NCI-H187 treated with DMSO at 0.1 percent for 48 hours (cell line): ENCODE measurements around the gene FMN2.

Source experiments
- DNase-seq: peaks from one replicate; lab custom pipeline; 2025; lab: John Stamatoyannopoulos, UW

The FMN2 gene

DNA sequence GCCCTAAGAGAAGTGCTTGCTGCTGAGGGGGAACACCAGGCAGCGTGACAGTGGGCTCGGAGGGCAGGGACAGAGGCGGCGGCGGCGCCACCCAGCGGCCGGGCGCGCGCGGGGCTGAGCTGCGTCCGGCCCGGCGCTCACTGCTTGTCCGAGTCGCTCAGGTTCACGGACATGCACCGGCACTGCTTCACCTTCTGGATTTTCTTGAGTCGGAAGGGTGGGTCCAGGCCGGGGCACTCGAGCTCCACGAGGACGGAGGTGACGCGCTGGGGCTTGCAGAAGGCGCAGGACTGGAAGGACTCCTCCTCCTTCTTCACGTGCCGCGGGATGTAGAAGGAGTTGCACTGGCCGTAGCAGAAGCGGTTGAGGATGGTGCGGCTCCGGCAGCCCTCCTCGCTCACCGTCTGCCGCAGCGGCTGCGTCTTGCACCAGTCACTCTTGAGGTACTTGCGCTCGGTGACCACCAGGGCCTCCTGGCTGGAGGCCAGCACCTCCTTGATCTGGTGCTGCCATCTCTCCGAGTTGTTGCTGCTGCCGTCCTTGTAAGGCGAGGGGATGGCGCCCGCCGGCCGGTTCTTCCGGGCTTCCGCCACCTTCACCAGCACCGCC is 401.3 kb downstream of the FMN2 start:
- DNase-seq = no peak

DNA sequence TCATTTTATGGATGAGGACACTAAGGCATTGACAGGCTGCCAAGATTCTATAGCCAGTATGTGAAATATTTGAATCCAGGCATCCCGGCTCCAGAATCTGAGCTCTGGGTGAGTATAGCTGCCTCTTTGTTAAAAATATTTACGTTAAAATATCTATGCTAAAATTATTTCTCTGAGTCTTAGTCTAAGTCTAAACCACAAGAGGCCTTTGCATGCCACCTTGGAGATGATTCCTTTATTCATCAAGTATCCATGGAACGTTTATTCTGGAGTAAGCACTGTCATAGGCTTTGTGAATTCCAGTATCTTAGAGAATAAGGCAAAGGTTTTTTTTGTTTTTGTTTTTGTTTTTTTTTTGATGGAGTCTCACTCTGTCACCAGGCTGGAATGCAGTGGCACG is 403.9 kb downstream of the FMN2 start:
- DNase-seq = no peak

GRCh38 chr1:240496356-240496755 is 404.7 kb downstream of the FMN2 start:
- DNase-seq = no peak

GRCh38 chr1:240496941-240497340 is 405.3 kb downstream of the FMN2 start:
- DNase-seq = no peak

DNA sequence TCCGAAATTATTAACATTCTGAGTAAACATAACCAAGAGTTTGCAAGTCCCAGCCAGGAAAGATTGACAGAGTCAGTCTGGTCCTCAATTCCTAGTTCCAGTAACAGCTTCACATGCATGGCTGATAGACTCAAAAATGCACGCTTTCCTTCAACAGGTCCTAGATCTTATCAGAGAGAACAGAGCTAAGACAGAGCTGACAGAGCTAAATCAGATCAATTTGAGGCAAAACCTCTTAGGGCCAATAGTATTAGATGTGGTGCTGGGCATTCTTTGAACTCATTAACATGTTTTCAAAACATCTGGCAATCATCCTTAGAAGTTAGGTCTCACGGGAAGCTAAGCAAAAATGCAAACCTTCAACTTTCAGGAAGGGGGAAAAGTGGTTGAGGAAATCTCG is 406.2 kb downstream of the FMN2 start:
- DNase-seq = no peak

DNA sequence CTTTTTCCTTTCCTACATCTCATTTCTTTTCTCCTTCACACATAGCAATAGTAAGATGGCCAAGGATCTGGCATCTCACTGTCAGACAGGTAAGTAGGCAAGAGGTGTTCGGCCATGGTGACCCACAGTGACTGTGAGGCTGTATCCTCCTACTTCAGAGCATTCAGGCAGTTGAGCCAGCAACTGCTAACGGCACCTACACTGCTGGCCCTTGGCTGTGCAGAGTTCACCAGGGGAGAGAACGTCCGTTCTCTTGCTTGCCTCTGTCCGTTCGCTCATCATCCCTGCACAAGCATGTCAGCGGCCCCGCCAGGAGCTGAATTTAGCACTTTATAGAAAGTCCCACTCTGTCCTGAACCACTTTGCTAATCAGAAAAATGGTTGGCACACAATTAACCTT is 406.7 kb downstream of the FMN2 start:
- DNase-seq = no peak

DNA sequence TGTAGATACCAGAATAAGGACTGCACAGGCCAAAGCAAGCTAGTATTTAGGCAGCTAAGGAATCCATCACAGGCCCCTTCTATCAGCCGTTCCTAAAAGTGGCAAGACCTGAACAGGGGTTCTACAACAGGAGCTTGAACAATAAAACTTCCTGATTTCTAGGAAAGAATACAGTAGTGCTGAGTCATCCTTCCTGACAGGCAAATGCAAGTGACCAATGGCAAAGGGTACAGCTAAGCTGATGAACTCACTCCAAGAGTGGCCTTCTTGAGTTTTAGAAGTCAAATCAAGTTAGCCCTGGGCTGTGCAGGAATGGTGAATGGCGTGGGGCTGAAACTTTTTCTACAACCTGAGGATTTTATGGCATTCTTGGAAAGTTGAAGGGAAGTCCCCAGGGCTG is 407.3 kb downstream of the FMN2 start:
- no peak for DNase-seq

DNA sequence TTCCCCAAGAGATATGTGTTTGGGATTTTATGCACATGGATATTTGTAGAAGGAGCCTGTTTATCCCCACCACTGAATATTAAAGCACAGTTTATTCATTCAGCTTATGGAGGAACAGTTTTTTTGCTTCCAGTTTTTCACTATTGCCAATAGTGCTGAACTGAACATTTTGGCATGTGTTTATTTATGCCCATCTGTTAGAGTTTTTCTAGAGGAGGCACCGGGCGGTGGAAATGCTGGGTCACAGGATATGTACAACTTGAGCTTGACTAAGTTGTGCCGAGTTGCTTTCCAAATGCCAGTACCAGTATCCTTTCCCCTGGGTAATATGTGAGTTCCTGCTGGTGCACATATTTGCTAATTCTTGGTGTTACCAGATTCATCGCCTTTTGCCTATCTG is 409.0 kb downstream of the FMN2 start:
- DNase-seq = no peak

GRCh38 chr1:240501115-240501514 is 409.4 kb downstream of the FMN2 start:
- no peak for DNase-seq

DNA sequence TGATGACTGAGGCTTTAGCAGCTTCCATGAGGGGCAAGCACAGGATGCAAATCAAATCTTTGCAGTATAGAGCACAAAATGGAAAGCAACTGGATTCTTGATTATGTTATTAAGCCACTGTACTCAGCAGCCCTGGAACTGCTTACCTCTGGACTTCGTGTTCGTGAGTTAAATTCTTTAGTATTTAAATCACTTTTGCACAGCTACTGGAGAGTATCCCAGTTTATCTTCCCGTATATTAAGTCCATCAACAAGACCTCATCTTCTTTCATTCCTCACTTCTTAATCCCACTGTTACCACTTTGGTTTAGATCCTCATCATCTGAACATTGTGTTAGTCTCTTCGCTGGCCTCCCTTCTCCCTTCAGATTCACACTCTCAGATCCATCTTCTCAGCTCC is 411.4 kb downstream of the FMN2 start:
- DNase-seq = no peak

DNA sequence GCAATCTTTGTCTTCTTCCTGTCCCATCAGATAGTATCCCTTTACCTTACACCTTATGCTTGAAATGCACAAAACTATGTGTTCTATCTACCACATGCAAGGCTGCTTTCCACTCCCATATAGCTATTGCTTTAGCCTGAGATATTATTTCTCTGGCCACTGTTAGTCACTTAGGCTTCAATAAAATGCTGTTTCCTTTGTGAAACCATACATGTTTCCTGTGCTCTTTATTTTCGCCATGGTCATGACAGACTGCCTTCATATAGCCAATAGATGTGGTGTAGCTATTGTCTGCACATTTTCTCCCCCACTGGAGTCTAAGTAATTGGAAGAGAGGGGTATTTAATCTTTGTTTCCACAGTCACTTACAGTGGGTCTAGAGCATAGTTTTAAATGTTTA is 411.9 kb downstream of the FMN2 start:
- DNase-seq = no peak

DNA sequence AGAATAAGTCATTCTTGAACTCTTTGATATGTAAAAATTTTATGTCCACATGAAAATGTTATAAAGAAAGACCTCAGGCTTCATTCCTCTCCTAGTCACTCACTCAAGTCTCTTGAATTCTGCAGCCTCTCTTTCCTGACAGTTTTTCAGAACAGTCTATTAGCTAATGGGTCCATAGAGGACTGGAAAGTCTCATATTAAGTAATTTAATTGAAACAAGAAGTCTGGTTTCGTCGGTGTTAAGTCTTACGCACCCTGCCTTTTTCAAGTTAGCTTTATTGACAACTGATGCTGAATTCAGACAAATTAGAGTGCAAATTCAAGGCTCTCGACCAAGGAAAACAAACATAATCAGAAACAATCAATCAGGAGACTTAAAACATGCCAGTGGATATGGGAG is 414.5 kb downstream of the FMN2 start:
- DNase-seq = no peak

- DNase-seq = no peak
Observed at GRCh38 chr1:240508201-240508600, 416.5 kb downstream of the FMN2 start.

DNA sequence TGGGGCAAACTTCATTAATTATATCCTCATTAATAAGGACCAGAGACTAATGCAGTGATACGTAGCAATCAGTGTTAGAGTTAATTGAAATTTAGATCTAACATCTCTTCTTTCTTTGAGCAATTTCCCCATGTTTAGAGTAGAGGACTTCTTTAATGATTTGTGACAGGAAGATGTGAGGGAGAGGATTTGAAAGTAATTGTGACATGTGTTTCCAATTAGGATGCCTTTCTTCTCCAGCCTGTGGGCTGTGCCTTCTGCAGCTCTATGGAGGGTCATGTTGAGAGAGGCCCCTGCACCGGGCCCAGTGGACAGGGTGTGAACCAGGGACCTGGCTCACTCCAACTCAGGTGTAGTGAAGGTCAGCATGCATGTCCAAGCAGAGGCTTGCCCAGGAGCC is 417.3 kb downstream of the FMN2 start:
- no peak for DNase-seq

- no peak for DNase-seq
Observed at GRCh38 chr1:240511789-240512188, 420.1 kb downstream of the FMN2 start.

- DNase-seq = no peak
Observed at GRCh38 chr1:240515505-240515904, 423.8 kb downstream of the FMN2 start.

GRCh38 chr1:240516069-240516468 is 424.4 kb downstream of the FMN2 start:
- no peak for DNase-seq

- DNase-seq = no peak
Observed at GRCh38 chr1:240517891-240518290, 426.2 kb downstream of the FMN2 start.

- no peak for DNase-seq
Observed at GRCh38 chr1:240522122-240522822, 430.6 kb downstream of the FMN2 start.

DNA sequence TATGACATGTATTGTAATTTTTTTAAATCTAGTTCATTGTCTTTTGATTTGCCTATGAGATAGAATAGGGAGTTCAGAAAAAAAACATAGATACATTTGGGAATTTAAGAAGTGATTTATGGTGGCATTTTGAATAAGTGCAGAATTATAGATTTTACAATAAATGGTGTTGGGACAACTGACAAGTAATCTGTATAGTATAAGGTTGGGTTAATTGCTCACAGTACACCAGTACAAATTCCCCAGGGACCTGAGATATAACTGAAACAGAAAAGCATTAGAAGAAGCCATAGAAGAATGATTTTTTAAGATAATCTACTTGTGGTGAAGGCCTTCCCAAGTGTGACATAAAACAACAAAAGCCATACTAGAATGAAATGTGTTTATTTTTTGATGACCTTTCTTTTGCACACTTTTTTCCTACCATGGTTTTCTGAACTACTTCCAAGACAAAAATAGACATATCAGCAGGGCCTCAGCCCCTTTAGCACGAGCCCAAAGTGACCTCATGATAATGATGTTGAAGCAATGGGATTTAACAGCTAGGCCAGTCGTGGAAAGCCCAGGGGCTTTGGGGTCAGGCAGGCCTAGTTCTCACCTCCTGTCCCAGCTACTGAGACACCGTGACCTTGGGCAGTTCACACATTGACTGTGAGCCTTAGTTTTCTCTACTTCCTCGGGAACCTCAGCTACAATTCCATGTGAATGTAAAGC is 432.8 kb downstream of the FMN2 start:
- no peak for DNase-seq
